SK-N-MC (cell line): ENCODE measurements around the gene RYR3.

ENCODE experiments used
- EZH2 ChIP-seq: fragments of 200-600 bp; sonication (generic); IDR thresholded peaks from one replicate; pipeline ENCODE4 v1.6.1; 2017; ENCODE audit warnings: antibody characterized with exemption
- FOXP2 ChIP-seq: optimal IDR thresholded peaks from 2 replicates; pipeline ENCODE3; 2011; ENCODE audit warnings: mild to moderate bottlenecking, moderate library complexity; ENCODE audit not compliant: insufficient read depth; ENCODE audit errors: extremely low read length, control extremely low read depth
- POLR2AphosphoS5 ChIP-seq: IDR thresholded peaks from 2 replicates; pipeline ENCODE4 v1.6.1; 2012; ENCODE audit warnings: mild to moderate bottlenecking, low read depth, low read length, borderline replicate concordance

DNA sequence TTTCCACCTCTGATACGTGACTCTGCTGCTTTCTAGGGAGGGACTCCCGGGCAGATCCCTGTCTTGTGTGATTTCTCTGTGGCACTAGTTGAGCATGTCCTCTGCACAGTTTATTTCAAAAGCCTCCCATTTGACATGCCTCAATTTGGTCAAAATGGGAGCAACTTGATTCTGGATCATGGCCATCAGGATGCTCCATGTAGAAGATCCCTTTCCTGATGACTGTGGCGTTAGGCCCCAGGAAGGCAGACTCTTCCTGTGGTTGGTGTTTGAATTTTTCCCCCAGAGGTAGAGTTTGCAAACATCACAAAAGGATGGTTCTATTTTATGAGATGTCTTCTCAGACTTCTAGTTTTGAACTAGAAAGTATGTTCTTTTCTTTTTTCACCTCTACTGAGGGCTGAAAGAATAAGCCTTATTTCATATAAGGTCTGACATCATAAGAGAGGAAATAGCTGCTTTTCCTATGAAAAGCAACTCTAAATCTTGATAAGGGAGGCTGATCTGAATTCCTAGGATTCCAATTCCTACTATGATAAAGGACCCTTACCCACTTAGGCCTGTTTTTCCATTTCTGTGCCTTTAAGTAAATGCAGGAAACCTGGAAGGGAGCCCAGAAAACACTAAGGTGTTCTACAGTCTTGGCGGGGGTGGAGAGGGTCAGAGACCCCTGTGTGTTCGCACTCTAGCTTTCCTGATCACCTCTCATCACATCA is 413.7 kb downstream of the RYR3 start:
- TF ChIP-seq EZH2 = no peak
- no peak for TF ChIP-seq FOXP2
- TF ChIP-seq POLR2AphosphoS5 = no peak
